Breast epithelium (tissue), 3 donors: ENCODE results near the gene TMEM17.

Experiments used
- POLR2A ChIP-seq: fragments of 450-650 bp; IDR thresholded peaks from one replicate; pipeline ENCODE4 v1.6.1; 2016; ENCODE audit warnings: antibody characterized with exemption, mild to moderate bottlenecking, moderate library complexity
- POLR2AphosphoS5 ChIP-seq, 3 donors: sonication (generic); formaldehyde crosslinking; IDR thresholded peaks; one replicate each; pipeline ENCODE4 v1.6.1; 2017; ENCODE audit warnings: antibody characterized with exemption in 3 of 3
- TF ChIP-seq, protein P1 (sequence below), 3 donors: fragments of 450-650 bp; IDR thresholded peaks; one replicate each; pipeline ENCODE4 v1.5.1; 2016 to 2017; ENCODE audit warnings: antibody characterized with exemption in 3 of 3, mild to moderate bottlenecking in 3 of 3, moderate library complexity in 3 of 3

DNA sequence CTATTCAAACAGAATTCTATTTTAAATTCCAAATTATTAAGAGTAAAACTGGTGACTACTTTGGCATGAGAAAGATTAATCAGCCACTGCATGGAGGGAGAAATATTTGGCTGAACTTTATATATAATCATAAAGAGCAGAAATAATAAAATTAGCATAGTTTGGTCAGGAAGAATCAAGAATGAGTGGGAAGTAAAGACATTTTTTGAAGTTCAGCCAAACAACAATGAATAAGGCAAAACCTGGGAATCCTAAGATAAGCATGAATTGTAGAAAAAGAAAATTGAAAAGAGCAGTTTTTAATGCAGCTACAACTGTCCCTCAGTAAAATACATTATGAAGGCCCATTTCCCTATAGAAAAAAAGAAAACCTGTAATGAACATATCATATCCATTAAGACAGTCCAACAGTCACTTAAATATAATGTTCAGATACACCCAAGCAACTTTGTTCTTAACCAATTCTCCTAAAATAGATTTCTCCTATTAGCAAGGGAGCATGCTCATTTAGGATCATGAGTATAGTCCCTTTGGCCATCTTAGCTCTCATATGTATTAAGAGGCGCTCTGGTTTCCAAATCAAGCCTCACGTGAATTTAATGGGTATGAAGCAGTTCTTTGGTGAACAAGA, 6.5 kb downstream of the TMEM17 start:
- no peak for TF ChIP-seq POLR2A
- TF ChIP-seq, protein P1, sequence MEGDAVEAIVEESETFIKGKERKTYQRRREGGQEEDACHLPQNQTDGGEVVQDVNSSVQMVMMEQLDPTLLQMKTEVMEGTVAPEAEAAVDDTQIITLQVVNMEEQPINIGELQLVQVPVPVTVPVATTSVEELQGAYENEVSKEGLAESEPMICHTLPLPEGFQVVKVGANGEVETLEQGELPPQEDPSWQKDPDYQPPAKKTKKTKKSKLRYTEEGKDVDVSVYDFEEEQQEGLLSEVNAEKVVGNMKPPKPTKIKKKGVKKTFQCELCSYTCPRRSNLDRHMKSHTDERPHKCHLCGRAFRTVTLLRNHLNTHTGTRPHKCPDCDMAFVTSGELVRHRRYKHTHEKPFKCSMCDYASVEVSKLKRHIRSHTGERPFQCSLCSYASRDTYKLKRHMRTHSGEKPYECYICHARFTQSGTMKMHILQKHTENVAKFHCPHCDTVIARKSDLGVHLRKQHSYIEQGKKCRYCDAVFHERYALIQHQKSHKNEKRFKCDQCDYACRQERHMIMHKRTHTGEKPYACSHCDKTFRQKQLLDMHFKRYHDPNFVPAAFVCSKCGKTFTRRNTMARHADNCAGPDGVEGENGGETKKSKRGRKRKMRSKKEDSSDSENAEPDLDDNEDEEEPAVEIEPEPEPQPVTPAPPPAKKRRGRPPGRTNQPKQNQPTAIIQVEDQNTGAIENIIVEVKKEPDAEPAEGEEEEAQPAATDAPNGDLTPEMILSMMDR (IDR thresholded peaks at IDR 0.05) = no peak
- TF ChIP-seq POLR2AphosphoS5 (IDR thresholded peaks at IDR 0.05) = no peak
